ENCODE data around the gene KAZN. TPM values are rescaled to one million over a fixed set of nuclear protein-coding genes. Genes with fewer than 3 reads are reported as not detected.
A peak's percentile ranks its signal among the peaks of the same experiment; 100 is the strongest.

KAZN gene
- polyA plus RNA-seq = 10 to 100 TPM in 1 of 4 donors, 1 to 10 TPM in 3; 3.0 to 39.5 (median 4.4) TPM
- long read RNA-seq, donor 1 = 0 reads
- long read RNA-seq, donor 2 = 0 reads
- long read RNA-seq, donor 3 = 0 reads
- long read RNA-seq, donor 4 = 0 reads
- long read RNA-seq, donor 5, partial matches to known transcripts = 0 of 3 reads
- long read RNA-seq, donor 5, other reads (novel, unspliced or antisense) = 0 of 3 reads
- long read RNA-seq, donor 6, partial matches to known transcripts = 0 of 3 reads
- long read RNA-seq, donor 6, other reads (novel, unspliced or antisense) = 0 of 3 reads
- long read RNA-seq, donor 7 = 0 reads
- long read RNA-seq, donor 8 = 0 reads
- long read RNA-seq, donor 9, partial matches to known transcripts = 0 of 1 reads
- long read RNA-seq, donor 9, other reads (novel, unspliced or antisense) = 0 of 1 reads
- long read RNA-seq, donor 10 = 0 reads

DNA sequence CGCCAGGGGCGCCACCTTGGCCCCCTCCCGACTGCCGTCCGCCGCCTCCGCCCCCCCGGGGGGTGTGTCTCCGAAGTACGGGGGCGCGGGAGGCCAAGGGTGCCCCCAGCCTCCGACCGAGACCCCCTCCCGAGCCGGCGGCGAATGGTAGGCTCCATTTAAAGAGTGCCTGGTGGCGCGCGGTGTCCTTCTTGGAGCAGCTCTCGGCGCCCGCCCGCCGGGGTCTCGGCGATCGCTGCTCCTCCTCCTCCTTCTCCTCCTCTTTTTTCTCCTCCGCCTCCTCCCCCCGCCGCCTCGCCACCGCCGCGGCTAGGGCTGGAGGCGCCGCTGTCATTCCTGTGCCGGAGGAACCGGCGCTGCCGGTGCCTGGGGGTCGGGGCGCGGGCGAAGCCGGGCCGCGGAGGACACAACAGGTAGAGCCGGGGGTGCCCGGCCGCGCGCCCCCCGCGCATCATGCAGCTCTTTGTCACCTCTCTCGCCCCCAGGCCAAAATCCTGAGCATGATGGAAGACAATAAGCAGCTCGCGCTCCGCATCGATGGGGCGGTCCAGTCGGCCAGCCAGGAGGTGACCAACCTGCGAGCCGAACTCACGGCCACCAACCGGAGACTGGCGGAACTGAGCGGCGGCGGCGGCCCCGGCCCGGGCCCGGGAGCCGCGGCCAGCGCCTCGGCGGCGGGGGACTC, at the start of gene KAZN:
Gene KAZN, plus strand, starts transcription at position 188 of the 685 bp plus-strand sequence.
- Histone ChIP-seq H3K36me3 (ENCODE audit: control insufficient read depth in 3 of 3, insufficient read depth in 2 of 3, low read depth in 1 of 3, low read length in 3 of 3) (no peaks in the 10 kb centered on the region), H3K27me3 (ENCODE audit: control insufficient read depth in 3 of 3, insufficient read depth in 3 of 3, low read length in 3 of 3) (peaks cover 4 to 30% (median 19%) of the 10 kb centered on the region in 3 donors), H3K4me1 (ENCODE audit: control insufficient read depth in 3 of 3, insufficient read depth in 2 of 3, low read depth in 1 of 3, low read length in 2 of 3) (peaks cover 0 to 3% (median 0%) of the 10 kb centered on the region in 3 donors), H3K9me3 (ENCODE audit: control insufficient read depth in 2 of 2, insufficient read depth in 1 of 2, low read depth in 1 of 2, low read length in 1 of 2) (no peaks in the 10 kb centered on the region), H3K4me3 (ENCODE audit: low read depth in 1 of 3, low read length in 3 of 3) (peak within 1 kb of the TSS; percentile 17 to 59 (median 21)), H3K27ac (ENCODE audit: low read depth in 1 of 3, low read length in 2 of 3) (no peak within 1 kb of the TSS)
- DNase-seq (peak in 1 of 2 donors; percentile 43), FAIRE-seq (no peak)
- 1 to 2% (median 1%) methylated on average over 63 to 81 of the region's 81 CpGs for WGBS, 3 donors

DNA sequence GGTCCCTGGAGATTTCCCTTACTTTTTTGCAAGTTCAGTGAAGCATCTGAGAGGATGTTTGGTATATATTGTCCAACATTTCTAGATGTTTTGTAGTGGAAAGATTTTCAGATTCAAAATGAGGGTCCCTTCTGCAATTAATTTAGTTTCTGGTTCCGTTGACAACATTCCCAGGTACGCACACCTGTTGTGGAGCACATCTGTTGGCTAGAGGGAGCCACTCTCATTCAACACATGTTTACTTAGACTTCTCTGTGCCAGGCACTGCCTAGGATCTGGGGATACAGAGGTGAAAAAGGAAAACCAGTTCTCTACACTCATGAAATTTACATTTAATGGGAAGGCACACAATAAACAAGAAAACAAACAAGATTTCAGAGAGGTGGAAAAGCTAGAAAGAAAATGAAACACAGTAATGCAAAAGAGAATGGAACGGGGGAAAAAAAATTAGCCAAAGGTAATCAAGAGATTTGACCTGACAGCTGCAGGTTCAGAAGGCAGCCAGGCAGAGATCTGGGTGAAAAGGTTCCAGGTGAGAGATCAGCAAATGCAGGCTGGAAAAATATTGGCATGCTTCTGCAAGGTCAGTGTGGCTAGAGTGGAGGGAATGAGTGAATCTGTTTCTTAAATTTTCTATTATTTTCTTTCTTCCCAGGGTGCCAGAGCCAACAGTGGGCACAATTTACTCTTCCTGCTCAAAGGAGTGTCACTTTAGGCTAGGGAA, 48.4 kb upstream of the KAZN start:
- Histone ChIP-seq H3K9me3 (ENCODE audit: control insufficient read depth in 2 of 2, insufficient read depth in 1 of 2, low read depth in 1 of 2, low read length in 1 of 2) (peaks cover 0 to 7% of the 10 kb centered on the region in 2 donors), H3K27ac (ENCODE audit: low read depth in 1 of 3, low read length in 2 of 3) (no peak overlapping the region), H3K4me3 (ENCODE audit: low read depth in 1 of 3, low read length in 3 of 3) (no peak overlapping the region), H3K4me1 (ENCODE audit: control insufficient read depth in 3 of 3, insufficient read depth in 2 of 3, low read depth in 1 of 3, low read length in 2 of 3) (no peaks in the 10 kb centered on the region), H3K36me3 (ENCODE audit: control insufficient read depth in 3 of 3, insufficient read depth in 2 of 3, low read depth in 1 of 3, low read length in 3 of 3) (no peaks in the 10 kb centered on the region), H3K27me3 (ENCODE audit: control insufficient read depth in 3 of 3, insufficient read depth in 3 of 3, low read length in 3 of 3) (no peaks in the 10 kb centered on the region)
- FAIRE-seq (no peak), DNase-seq (no peak)
- WGBS, 3 donors = 53 to 82% (median 69%) methylated on average over 3 of the region's 3 CpGs

DNA sequence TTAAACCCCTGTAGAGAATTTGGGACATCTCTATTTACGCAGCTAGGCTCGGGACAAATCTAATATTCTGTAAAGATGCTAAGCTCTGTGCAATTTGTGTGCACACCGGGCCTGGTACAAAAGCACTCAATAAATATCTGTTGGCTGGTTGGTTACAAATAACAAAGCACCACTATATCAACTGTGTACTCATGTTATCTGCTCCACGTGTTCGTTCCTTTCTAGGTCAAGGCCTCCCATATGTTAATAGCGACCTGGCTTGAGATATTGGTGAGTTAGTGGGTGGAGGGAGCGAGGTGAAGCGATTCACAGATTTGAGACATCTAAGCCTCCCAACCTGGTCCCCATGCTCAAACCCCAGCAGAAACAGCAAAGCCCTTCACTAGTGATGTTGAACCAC, 47.1 kb upstream of the KAZN start:
- no peak overlapping the region for H3K4me3 ChIP-seq (ENCODE audit: low read depth in 1 of 3, low read length in 3 of 3)
- H3K27me3 ChIP-seq (ENCODE audit: control insufficient read depth in 3 of 3, insufficient read depth in 3 of 3, low read length in 3 of 3) = no peaks in the 10 kb centered on the region
- H3K9me3 ChIP-seq (ENCODE audit: control insufficient read depth in 2 of 2, insufficient read depth in 1 of 2, low read depth in 1 of 2, low read length in 1 of 2) = no peaks in the 10 kb centered on the region
- H3K36me3 ChIP-seq (ENCODE audit: control insufficient read depth in 3 of 3, insufficient read depth in 2 of 3, low read depth in 1 of 3, low read length in 3 of 3) = no peaks in the 10 kb centered on the region
- no peak for FAIRE-seq
- no peak for DNase-seq
- no peak overlapping the region for H3K27ac ChIP-seq (ENCODE audit: low read depth in 1 of 3, low read length in 2 of 3)
- H3K4me1 ChIP-seq (ENCODE audit: control insufficient read depth in 3 of 3, insufficient read depth in 2 of 3, low read depth in 1 of 3, low read length in 2 of 3) = no peaks in the 10 kb centered on the region
- WGBS, 3 donors = 59 to 76% (median 63%) methylated on average over 8 of the region's 8 CpGs

DNA sequence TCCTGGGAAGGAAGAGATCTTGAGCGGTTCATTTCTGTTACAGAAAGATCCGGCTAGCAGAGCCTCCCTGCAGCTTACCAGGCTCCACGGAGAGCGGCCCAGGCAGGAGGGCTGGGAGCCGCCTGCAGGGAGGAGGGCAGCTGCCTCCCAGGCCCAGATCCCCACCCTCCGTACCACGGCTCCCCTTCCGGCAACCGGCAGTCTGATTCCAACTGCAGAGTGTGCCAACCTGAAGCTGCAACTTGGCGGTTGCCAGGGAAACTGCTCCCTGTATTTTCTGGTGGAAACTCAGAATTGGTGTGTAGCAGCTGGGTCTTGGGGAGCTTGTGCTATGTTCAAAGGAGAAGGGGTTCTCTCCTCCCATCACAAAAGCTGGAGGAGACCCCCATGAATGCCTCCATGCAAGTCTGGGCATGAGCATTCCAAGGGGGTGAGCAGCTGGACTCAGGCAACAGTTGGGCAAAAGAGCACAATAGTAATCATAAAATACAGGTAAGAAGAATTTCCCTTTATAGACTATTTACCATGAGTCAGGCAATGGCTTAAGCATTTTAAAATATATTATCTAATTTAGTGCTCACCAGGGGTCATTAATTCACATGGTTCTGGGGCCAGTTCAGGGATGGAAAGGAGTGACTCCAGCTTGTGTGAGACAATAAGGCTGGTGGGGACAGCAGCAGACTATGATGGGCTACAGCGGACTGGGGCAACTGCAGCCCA, 46.1 kb upstream of the KAZN start:
- Histone ChIP-seq H3K4me3 (ENCODE audit: low read depth in 1 of 3, low read length in 3 of 3) (no peak overlapping the region), H3K36me3 (ENCODE audit: control insufficient read depth in 3 of 3, insufficient read depth in 2 of 3, low read depth in 1 of 3, low read length in 3 of 3) (no peaks in the 10 kb centered on the region), H3K27me3 (ENCODE audit: control insufficient read depth in 3 of 3, insufficient read depth in 3 of 3, low read length in 3 of 3) (no peaks in the 10 kb centered on the region), H3K27ac (ENCODE audit: low read depth in 1 of 3, low read length in 2 of 3) (no peak overlapping the region), H3K9me3 (ENCODE audit: control insufficient read depth in 2 of 2, insufficient read depth in 1 of 2, low read depth in 1 of 2, low read length in 1 of 2) (no peaks in the 10 kb centered on the region), H3K4me1 (ENCODE audit: control insufficient read depth in 3 of 3, insufficient read depth in 2 of 3, low read depth in 1 of 3, low read length in 2 of 3) (no peaks in the 10 kb centered on the region)
- WGBS, 3 donors = 81 to 84% (median 84%) methylated on average over 11 of the region's 11 CpGs
- DNase-seq = no peak
- FAIRE-seq = no peak

DNA sequence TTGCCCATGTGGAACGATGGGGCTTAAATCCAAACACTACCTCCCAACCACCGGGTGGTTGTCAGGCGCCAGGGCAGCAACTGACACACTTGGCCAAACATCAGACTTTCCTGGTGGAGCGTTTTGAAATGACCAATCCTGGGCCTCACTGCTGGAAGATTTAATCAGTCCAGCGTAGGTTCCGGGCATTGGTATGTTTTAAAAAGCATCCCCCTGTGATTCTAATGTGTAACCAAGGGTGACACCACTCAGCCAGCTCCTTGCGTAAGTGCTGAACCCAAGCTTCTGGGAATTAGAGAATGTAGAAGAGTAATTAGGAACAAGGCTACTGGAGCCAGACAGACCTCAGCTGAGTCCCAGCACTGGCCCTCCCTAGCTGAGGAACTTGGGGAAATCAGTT, 44.8 kb upstream of the KAZN start:
- FAIRE-seq (no peak), DNase-seq (no peak)
- H3K9me3 ChIP-seq (ENCODE audit: control insufficient read depth in 2 of 2, insufficient read depth in 1 of 2, low read depth in 1 of 2, low read length in 1 of 2) = no peaks in the 10 kb centered on the region
- H3K27ac ChIP-seq (ENCODE audit: low read depth in 1 of 3, low read length in 2 of 3) = no peak overlapping the region
- H3K27me3 ChIP-seq (ENCODE audit: control insufficient read depth in 3 of 3, insufficient read depth in 3 of 3, low read length in 3 of 3) = no peaks in the 10 kb centered on the region
- H3K4me1 ChIP-seq (ENCODE audit: control insufficient read depth in 3 of 3, insufficient read depth in 2 of 3, low read depth in 1 of 3, low read length in 2 of 3) = no peaks in the 10 kb centered on the region
- H3K36me3 ChIP-seq (ENCODE audit: control insufficient read depth in 3 of 3, insufficient read depth in 2 of 3, low read depth in 1 of 3, low read length in 3 of 3) = no peaks in the 10 kb centered on the region
- H3K4me3 ChIP-seq (ENCODE audit: low read depth in 1 of 3, low read length in 3 of 3) = no peak overlapping the region
- WGBS, 3 donors = 75 to 85% (median 81%) methylated on average over 7 of the region's 7 CpGs

DNA sequence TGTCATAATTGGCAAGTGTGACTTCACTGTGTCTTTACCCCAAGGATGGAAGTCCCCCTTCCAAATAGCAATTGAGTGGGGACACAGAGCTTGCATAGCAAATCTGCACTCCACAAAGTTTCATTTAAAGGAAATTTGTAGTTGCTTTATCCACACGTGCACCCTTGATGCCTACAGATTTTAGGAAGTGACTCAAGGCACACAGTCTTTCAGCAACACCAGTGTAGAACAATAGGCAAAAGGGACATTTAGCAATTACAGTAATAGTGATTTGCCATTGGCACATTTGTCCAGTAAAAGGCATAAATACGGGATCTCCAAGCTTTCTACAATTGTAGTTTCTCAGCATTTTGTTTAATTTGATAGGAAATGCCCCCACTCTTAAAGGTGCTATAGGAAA, 43.4 kb upstream of the KAZN start:
- Histone ChIP-seq H3K4me3 (ENCODE audit: low read depth in 1 of 3, low read length in 3 of 3) (no peak overlapping the region), H3K36me3 (ENCODE audit: control insufficient read depth in 3 of 3, insufficient read depth in 2 of 3, low read depth in 1 of 3, low read length in 3 of 3) (no peaks in the 10 kb centered on the region), H3K27ac (ENCODE audit: low read depth in 1 of 3, low read length in 2 of 3) (no peak overlapping the region), H3K4me1 (ENCODE audit: control insufficient read depth in 3 of 3, insufficient read depth in 2 of 3, low read depth in 1 of 3, low read length in 2 of 3) (no peaks in the 10 kb centered on the region), H3K9me3 (ENCODE audit: control insufficient read depth in 2 of 2, insufficient read depth in 1 of 2, low read depth in 1 of 2, low read length in 1 of 2) (no peaks in the 10 kb centered on the region), H3K27me3 (ENCODE audit: control insufficient read depth in 3 of 3, insufficient read depth in 3 of 3, low read length in 3 of 3) (no peaks in the 10 kb centered on the region)
- DNase-seq (no peak), FAIRE-seq (no peak)
- WGBS, 3 donors = 68 to 75% (median 73%) methylated on average over 2 of the region's 2 CpGs

DNA sequence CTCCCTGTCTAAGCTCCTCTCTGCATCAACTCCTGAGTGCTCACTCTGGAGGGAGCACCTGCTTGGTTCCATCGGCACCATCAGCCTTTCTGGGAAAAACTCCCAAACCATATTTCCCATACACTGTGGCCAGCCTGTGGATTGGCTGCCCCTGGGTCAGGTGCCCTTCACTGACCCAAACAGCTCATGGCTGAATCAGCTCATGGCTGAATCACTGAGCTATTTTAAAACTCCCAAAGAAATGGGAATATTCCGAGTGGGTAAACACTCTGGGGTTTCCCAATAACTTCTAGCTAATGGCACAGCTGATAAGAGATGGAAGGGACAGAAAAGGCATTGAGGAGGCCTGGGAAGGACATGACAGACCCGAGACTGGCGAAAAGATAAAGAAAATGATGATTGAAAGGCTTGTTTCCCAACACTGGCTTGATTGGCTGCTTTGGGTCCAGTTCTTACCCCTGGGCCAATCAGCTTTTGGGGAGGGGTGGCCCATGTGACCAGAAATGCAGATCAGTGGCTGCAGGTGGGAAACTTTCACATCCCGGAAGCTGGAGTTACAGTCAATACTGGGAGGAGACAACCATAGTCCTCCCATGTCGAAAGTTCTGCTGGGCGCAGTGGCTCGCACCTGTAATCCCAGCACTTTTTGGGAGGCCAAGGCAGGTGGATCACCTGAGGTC, 37.3 kb upstream of the KAZN start:
- FAIRE-seq (no peak), DNase-seq (no peak)
- no peaks in the 10 kb centered on the region for H3K9me3 ChIP-seq (ENCODE audit: control insufficient read depth in 2 of 2, insufficient read depth in 1 of 2, low read depth in 1 of 2, low read length in 1 of 2)
- H3K4me1 ChIP-seq (ENCODE audit: control insufficient read depth in 3 of 3, insufficient read depth in 2 of 3, low read depth in 1 of 3, low read length in 2 of 3) = no peaks in the 10 kb centered on the region
- H3K36me3 ChIP-seq (ENCODE audit: control insufficient read depth in 3 of 3, insufficient read depth in 2 of 3, low read depth in 1 of 3, low read length in 3 of 3) = no peaks in the 10 kb centered on the region
- H3K4me3 ChIP-seq (ENCODE audit: low read depth in 1 of 3, low read length in 3 of 3) = no peak overlapping the region
- no peaks in the 10 kb centered on the region for H3K27me3 ChIP-seq (ENCODE audit: control insufficient read depth in 3 of 3, insufficient read depth in 3 of 3, low read length in 3 of 3)
- WGBS, 3 donors = 85 to 94% (median 88%) methylated on average over 8 of the region's 8 CpGs
- H3K27ac ChIP-seq (ENCODE audit: low read depth in 1 of 3, low read length in 2 of 3) = no peak overlapping the region

Measured in small intestine (tissue), 16 donors.